BLaER1 treated with 17β-estradiol and CSF1 and Interleukin-3, amounts not matched to agents 10 nM and 100 nM (cell line): ENCODE measurements around the gene NOP14.

ENCODE experiments used
- H3K27ac ChIP-seq, 11 experiments: shearing (Covaris generic); formaldehyde crosslinking; 2 replicates each; pipeline ENCODE4 v1.8.1; 2022
- H3K27me3 ChIP-seq, 11 experiments: shearing (Covaris generic); formaldehyde crosslinking; 2 replicates each; pipeline ENCODE4 v1.8.1; 2022
- H3K36me3 ChIP-seq, 11 experiments: shearing (Covaris generic); formaldehyde crosslinking; 2 replicates each; pipeline ENCODE4 v1.8.1; 2022
- H3K4me1 ChIP-seq, 10 experiments: shearing (Covaris generic); formaldehyde crosslinking; 2 replicates each; pipeline ENCODE4 v1.8.1; 2022
- H3K4me2 ChIP-seq, 11 experiments: shearing (Covaris generic); formaldehyde crosslinking; 2 replicates each; pipeline ENCODE4 v1.8.1; 2022
- H3K4me3 ChIP-seq, 10 experiments: shearing (Covaris generic); formaldehyde crosslinking; 2 replicates each; pipeline ENCODE4 v1.8.1; 2022
- H3K9ac ChIP-seq, 11 experiments: shearing (Covaris generic); formaldehyde crosslinking; 2 replicates each; pipeline ENCODE4 v1.8.1; 2022
- H3K9me3 ChIP-seq, 11 experiments: shearing (Covaris generic); formaldehyde crosslinking; replicated peaks in 1 of 11; 2 replicates each; pipeline ENCODE4 v1.8.1; 2022
- H4K20me1 ChIP-seq, 11 experiments: shearing (Covaris generic); formaldehyde crosslinking; 2 replicates each; pipeline ENCODE4 v1.8.1; 2022
- Cebpa-rat ChIP-seq, 11 experiments: shearing (Covaris generic); IDR thresholded peaks; 2 replicates each; pipeline ENCODE4 v1.8.1; 2022

The NOP14 gene

DNA sequence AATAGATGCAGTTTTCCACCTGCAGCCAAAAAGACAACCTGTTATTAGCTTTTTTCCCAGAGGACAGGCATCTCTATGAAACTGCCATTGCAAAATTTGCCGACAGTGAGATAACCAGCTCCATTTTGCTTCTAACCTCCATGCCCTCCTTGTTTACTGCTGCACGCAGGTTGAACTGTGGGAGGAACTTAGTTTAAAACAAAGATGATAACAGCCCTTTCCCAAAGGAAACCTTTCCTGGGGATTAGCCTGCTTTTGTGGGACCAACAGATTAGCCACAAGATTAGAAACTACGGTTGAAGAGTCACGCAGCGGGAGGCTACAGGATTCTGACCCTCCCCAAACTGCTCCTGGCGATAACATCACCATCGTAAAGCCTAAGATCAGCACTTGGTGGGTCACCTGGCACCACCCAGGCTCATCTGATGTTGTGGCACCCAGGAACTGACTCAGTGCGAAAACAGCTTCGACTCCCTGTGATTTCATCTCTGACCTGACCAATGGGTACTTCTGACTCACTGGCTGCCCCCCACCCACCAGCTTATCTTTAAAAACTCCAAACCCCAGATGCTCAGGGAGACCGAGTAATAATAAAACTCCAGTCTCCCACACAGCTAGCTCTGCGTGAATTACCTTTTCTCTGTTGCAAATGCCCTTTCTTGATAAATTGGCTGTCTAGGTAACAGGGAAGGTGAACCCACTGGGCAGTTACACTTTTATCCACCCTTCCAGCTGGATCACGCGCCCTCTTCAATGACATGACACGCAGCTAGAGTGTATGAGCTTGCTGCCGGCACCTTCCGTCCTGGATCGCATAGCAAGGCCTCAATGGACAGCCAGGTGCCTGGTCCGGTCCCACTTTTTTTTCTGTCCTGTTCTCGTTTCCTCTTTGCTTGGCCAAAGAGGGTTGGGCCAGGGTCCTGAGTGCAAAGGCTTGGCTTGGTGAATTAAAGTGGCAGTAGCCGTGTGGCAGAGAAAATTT, 27.2 kb downstream of the NOP14 start:
- H3K27me3 ChIP-seq: no peaks in the 10 kb centered on the region
- peak overlapping the region; percentile 88 to 99 (median 96) for H3K4me2 ChIP-seq
- no peaks in the 10 kb centered on the region for H3K9me3 ChIP-seq
- peaks cover 14 to 87% (median 72%) of the 10 kb centered on the region in 11 experiments; a peak in 21 of 22 replicates for H4K20me1 ChIP-seq
- H3K9ac ChIP-seq: peak overlapping the region; percentile 78 to 95 (median 88)
- H3K4me3 ChIP-seq: peak overlapping the region; percentile 72 to 97 (median 90)
- peaks cover 38 to 55% (median 47%) of the 10 kb centered on the region in 11 experiments for H3K36me3 ChIP-seq
- no peak for TF ChIP-seq Cebpa-rat (IDR thresholded peaks at IDR 0.05)
- peak overlapping the region in 9 of 11 experiments; percentile 73 to 94 (median 84); a peak in 15 of 22 replicates for H3K27ac ChIP-seq
- peaks cover 51 to 74% (median 60%) of the 10 kb centered on the region in 10 experiments for H3K4me1 ChIP-seq

DNA sequence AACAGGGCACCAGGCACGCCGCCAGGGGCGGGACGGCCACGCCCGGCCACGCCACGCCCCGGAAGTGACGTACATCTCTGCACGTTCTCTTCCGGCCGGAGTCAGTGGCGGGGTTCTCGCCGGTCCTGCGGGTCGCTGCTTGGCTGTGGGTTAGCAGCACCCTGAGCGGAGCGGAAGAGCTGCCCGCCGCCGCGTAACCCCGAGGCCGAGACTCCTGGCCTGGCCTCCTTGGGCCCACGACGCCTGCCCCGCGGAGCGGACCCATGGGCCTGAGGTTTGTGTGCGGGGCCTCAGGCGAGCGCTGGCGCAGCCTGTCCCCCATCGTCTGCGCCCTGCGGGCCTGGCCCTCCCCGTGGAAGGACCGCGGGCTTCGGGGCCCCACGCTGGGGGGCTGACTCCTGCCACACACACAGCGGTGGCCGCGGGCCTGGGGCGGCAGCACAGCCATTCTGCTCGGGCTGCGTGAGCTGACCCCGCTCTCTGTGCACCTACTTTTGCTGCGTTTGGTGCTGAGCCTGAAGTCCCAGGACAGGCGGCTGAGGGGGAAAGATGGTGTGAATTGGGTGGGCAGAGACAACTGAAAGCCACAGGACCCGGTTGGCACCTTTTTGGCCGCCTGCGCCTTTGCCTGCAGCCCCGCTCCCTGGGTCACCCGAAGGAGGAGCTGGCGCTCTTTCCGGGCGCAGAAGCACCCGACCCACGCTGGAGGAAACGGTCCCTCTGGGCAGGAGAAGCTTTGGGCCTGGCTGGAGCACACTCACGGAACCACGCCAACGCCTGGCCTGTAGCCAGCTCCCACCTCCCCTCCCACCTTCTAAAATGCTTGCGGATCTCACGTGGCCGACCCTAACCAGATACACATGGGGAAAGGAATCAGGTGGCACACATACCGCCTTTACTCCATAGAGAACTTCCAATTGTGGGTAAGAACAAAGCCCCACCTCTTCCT, 28.1 kb downstream of the NOP14 start:
- Histone ChIP-seq H3K9ac (peak overlapping the region; percentile 78 to 95 (median 88)), H4K20me1 (peaks cover 20 to 87% (median 68%) of the 10 kb centered on the region in 11 experiments; a peak in 21 of 22 replicates), H3K27ac (peak overlapping the region; percentile 53 to 94 (median 84); a peak in 21 of 22 replicates), H3K27me3 (no peaks in the 10 kb centered on the region), H3K4me2 (peak overlapping the region; percentile 88 to 99 (median 96)), H3K4me1 (peaks cover 60 to 83% (median 70%) of the 10 kb centered on the region in 10 experiments), H3K4me3 (peak overlapping the region; percentile 72 to 97 (median 90)), H3K36me3 (peaks cover 35 to 55% (median 47%) of the 10 kb centered on the region in 11 experiments), H3K9me3 (no peaks in the 10 kb centered on the region)
- TF ChIP-seq Cebpa-rat (IDR thresholded peaks at IDR 0.05): no peak

DNA sequence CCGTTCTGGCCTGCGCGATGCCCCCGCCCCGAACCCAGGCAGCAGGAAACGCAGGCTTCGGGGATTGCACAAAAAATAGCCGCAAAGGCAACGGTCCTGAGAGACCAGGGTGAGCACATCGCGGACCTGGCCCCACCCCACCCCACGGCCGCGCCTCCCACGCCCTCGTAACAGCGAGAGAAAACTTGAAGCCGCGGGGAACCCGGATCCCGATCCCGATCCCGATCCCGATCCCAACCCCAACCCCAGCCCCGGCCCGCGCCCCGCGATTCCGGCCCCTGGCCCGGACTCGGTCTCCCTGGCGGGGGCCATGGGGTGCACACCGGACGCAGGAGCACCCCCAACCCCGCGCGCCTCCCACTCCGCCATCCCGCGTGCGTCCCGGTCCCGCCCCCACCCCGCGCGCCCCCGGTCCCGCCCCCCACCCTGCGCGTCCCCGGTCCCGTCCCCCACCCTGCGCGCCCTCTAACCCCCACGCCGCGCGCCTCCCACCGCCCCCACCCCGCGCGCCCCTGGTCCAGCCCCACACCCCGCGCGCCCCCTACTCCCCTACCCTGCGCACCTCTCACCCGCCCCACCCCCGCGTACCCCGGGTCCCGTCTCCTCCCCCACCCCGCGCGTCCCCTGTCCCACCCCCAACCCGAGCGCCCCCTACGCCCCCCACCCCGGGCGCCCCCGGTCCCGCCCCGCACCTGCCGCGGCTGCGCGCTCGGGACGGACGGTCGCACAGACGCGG, 29.0 kb downstream of the NOP14 start:
- Histone ChIP-seq H3K27ac (peak overlapping the region in 10 of 11 experiments; percentile 60 to 94 (median 86); a peak in 21 of 22 replicates), H3K9me3 (no peaks in the 10 kb centered on the region)
- peak in 5 of 11 experiments; percentile 27 to 65 (median 45); a peak in 6 of 22 replicates for TF ChIP-seq Cebpa-rat (IDR thresholded peaks at IDR 0.05)

DNA sequence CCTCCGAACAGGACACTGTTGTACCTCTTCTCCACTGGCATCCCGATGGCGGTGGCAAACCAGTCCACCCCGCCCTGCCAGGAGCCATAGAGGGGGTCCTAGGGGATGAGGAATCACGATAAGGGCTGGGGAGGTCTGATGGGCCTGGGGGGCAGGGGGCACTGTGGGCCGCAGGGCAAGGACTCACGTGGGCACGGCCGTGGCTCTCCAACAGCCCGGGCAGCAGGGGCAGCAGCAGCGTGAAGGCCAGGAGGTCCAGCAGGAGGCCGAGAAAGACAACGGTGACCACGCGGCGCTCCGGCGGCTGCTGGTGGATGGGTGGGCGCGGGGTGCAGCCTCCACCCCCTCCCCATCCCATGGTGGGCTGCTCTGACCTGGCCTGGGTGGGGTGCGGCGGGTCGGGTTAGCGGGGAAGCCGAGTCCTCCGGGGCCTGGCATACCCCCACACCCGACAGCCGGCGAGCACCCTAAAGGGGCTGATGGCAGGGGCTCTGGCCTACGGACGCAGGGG, 29.6 kb downstream of the NOP14 start:
- H3K27ac ChIP-seq: peak overlapping the region in 10 of 11 experiments; percentile 60 to 90 (median 84); a peak in 21 of 22 replicates
- peaks cover 28 to 87% (median 61%) of the 10 kb centered on the region in 11 experiments; a peak in 21 of 22 replicates for H4K20me1 ChIP-seq
- H3K27me3 ChIP-seq: no peaks in the 10 kb centered on the region

More for the DNA sequence above, 29.0 kb downstream of the NOP14 start:
- Histone ChIP-seq H3K36me3 (peaks cover 35 to 55% (median 47%) of the 10 kb centered on the region in 11 experiments), H3K4me2 (peak overlapping the region; percentile 96 to 99 (median 98)), H3K27me3 (no peaks in the 10 kb centered on the region), H3K4me3 (peak overlapping the region; percentile 72 to 97 (median 90)), H3K4me1 (peaks cover 69 to 85% (median 78%) of the 10 kb centered on the region in 10 experiments), H3K9ac (peak overlapping the region; percentile 69 to 95 (median 88)), H4K20me1 (peaks cover 25 to 87% (median 65%) of the 10 kb centered on the region in 11 experiments; a peak in 21 of 22 replicates)

DNA sequence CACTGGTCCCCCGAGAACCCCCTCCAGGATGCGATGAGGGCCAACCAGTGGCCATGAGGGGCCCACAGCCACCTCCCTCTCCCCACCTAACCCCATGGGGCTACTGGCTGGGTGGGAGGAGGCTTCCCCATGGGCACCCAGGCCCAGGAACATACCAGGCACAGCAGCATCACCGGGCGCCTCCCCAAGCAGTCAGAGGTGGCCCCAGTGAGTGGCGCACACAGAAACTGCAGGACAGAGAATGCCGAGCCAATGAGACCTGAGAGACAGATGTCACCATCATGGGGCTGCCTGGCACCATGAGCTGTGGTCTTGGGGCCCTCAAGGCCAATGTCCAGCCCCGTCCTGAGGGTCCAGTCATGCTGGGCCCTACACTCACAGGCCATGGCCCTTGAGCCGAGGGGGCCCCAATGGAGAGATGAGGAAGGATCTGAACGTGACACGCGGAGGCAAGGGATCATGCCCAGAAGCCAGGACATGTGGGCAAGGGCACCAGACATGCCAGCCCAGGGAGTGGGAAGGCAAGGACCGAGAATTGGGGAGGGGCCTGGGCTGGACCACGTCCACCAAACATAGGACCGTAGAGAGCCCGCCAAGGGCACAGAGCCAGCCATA, 30.1 kb downstream of the NOP14 start:
- Histone ChIP-seq H3K4me1 (peaks cover 69 to 90% (median 84%) of the 10 kb centered on the region in 10 experiments), H3K27ac (peak overlapping the region; percentile 34 to 90 (median 83); a peak in 21 of 22 replicates), H4K20me1 (peaks cover 29 to 87% (median 59%) of the 10 kb centered on the region in 11 experiments; a peak in 21 of 22 replicates), H3K27me3 (no peaks in the 10 kb centered on the region), H3K9ac (peak overlapping the region; percentile 69 to 88 (median 84); a peak in 21 of 22 replicates), H3K36me3 (peaks cover 35 to 55% (median 47%) of the 10 kb centered on the region in 11 experiments), H3K4me3 (peak overlapping the region; percentile 59 to 79 (median 72)), H3K9me3 (no peaks in the 10 kb centered on the region), H3K4me2 (peak overlapping the region; percentile 87 to 99 (median 98))
- TF ChIP-seq Cebpa-rat (IDR thresholded peaks at IDR 0.05): no peak

More for the DNA sequence above, 29.6 kb downstream of the NOP14 start:
- Histone ChIP-seq H3K4me1 (peaks cover 69 to 89% (median 82%) of the 10 kb centered on the region in 10 experiments), H3K9ac (peak overlapping the region; percentile 69 to 88 (median 84)), H3K9me3 (no peaks in the 10 kb centered on the region), H3K36me3 (peaks cover 35 to 55% (median 47%) of the 10 kb centered on the region in 11 experiments), H3K4me3 (peak overlapping the region; percentile 59 to 79 (median 72)), H3K4me2 (peak overlapping the region; percentile 87 to 99 (median 98))
- no peak for TF ChIP-seq Cebpa-rat (IDR thresholded peaks at IDR 0.05)

DNA sequence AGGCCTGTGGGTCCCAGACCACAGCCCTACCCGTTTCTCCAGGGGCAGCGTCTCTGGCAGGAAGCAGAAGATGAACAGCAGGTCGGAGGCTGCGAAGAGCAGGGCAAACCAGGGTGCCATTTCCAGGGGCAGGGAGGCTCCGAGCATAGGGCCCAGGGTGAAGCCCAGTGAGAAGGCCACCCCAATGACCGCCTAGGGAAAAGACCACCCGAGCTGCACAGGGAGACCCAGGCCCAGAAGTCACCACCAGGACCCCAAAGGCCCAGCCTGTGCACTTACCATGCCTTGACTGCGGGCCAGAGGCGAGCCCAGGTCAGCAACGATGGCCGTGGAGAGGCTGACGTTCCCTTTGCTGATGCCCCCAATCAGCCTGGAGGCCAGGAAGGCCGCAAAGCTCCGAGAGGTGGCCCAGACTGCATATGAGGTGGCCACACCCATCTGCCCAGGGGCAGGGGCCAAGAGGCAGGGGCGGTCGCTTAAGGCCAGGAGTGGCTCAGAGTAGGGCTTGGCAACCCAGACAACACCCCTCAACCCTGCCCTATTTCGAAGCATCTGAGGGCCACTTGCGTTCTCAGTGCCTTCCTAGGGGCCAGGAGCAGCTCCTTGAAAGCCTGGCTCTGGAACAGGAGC, 30.8 kb downstream of the NOP14 start:
- Histone ChIP-seq H3K36me3 (peaks cover 35 to 55% (median 46%) of the 10 kb centered on the region in 11 experiments), H3K27ac (peak overlapping the region; percentile 34 to 90 (median 83); a peak in 21 of 22 replicates), H3K4me2 (peak overlapping the region; percentile 87 to 99 (median 98)), H3K9me3 (no peaks in the 10 kb centered on the region), H3K4me1 (peaks cover 66 to 85% (median 79%) of the 10 kb centered on the region in 10 experiments), H3K27me3 (no peaks in the 10 kb centered on the region), H3K9ac (peak overlapping the region; percentile 69 to 88 (median 84); a peak in 21 of 22 replicates), H3K4me3 (peak overlapping the region; percentile 59 to 79 (median 72)), H4K20me1 (peaks cover 24 to 86% (median 57%) of the 10 kb centered on the region in 11 experiments; a peak in 21 of 22 replicates)
- no peak for TF ChIP-seq Cebpa-rat (IDR thresholded peaks at IDR 0.05)
